ENCODE results near the gene ASB2.

The ASB2 gene

DNA sequence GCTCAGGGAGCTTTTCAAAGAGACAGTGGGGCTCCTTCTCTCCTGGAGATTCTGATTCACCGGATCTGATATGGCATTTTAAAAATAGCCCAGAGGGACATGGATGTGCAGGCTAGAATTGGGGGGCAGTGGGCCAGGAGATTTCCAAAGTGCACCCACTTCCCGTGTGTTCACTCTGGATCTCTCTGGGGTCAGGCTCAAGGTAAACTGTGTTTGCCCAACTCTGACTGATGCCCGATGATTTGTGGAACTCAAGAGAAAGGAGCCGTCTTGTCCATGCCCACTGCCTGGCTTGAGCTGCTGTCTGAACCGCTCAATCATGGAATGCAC lies 31.3 kb downstream of the ASB2 start:
- DNase-seq = no peak

- DNase-seq = no peak
Observed at GRCh38 chr14:93944348-93945069, 31.9 kb downstream of the ASB2 start.

DNA sequence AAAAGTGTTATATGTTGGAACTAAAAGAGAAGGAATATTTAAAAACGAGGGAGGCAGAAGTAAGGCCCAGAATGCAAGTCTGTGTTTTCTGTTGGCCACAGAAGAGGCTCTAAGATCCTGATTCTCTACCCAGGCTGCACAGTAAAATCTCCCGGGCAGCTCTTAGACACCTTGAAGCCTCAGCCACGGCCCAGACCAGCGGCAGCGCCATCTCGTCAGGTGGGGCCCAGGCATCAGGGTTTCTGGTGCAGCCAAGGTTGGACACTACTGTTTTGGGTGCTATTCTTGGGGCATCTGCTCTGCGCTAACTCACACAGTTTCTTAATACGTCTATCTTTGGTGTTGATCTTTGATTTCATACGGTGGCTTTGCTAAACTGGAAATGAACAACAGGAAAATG lies 32.4 kb downstream of the ASB2 start:
- DNase-seq = no peak

GRCh38 chr14:93943052-93943451 lies 33.3 kb downstream of the ASB2 start:
- DNase-seq = no peak

GRCh38 chr14:93941293-93941910 lies 35.0 kb downstream of the ASB2 start:
- no peak for DNase-seq

- DNase-seq = no peak
Observed at GRCh38 chr14:93940437-93940836, 35.9 kb downstream of the ASB2 start.

DNA sequence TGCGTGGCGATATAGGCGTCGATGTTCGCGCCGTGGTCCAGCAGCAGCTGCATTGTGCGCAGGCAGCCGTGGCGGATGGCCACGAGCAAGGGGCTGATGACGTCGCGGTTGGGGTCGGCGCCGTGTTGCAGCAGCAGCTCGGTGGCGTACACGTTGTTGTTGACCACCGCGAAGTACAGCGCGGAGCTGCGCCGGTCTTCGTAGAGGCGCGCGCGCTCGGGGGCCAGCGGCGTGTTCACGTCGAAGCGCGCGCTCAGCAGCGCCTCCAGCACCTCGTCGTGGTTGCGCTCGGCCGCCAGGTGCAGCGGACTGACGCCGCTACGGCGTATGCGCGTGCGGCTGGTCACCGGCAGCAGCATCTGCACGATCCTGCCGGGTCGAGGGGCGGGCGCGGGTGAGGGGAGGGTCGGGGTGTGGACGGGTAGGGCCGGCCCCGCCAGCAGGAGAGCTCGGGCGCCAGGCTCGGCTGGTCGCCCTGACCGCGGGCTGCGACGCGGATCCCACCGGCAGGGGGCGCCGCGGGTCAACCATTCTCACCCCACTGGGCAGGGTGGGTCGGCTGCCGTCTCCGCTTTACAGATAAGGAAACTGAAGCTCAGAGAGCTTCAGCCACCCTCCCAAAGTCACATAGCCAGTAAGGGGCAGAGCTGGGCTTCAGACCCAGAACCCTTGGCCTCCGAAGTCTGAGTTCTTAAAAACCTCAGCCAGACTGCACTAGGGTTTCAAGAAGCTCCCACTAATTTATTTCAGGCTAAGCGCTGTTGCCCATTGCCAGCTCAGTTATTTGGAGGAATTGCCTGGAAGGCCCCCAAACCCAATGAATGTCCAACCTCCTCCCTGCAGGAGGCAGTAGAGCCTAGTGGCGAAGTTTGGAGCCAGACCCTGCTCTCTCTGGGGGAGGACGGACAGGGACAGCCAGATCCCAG lies 36.8 kb downstream of the ASB2 start:
- peak; percentile 65 for DNase-seq

- DNase-seq = no peak
Observed at GRCh38 chr14:93938751-93939303, 37.5 kb downstream of the ASB2 start.

DNA sequence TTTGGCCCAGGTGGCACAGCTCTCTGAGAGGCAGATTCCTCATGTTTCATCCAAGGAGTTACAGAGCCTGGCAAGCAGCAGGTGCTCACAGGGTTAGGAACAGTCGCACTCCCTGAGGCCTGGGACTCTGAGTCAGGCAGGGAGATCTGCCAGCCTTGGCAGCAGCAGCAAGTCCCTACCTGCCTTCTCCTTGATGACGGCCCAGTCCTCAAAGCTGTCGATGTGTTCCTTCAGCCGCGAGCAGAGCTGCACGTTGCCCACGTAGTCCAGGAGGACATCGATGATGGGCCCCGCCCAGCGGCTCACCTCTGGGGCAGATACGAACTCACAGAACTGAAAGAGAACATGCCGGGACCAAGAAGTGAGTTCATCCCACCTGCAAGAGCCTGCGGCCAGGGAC lies 38.9 kb downstream of the ASB2 start:
- no peak for DNase-seq

DNA sequence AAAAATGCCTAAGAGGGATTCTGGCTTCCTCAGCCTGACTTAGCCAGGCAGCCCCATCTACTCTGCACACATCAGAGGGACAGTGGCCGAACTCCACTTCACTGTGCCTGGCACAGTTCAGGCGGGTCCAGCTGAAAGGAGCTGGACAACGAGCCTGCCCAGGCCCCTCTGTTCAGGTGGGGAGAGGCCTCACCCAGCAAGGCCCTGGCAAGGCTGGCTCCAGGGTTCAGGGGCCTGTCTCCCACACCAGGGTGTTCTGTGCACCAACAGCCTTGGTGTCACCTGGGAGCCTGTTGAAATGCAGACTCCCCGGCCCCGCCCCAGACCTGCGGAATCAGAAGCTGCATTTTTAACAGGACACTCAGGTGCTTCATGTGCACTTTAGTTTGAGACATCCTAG lies 39.4 kb downstream of the ASB2 start:
- no peak for DNase-seq

DNA sequence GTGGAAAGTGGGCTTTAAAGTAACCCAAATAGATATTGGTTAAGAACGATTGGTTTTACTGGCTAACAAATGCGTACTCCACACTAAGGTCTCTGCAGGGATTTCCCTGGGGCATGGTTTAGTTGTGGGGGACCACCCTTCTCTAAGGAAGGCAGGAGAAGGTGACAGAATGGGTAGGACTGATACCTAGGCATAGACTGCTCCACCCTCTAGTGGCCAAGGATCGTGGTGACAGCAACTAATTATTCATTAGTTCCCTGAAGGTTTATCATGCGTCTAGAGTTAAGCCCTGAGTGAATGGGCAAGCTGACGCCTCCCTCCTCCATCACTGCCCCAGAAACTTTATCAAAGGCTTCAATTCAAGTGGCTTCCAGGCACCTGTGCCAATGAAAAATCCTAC lies 40.1 kb downstream of the ASB2 start:
- DNase-seq = no peak

GRCh38 chr14:93935213-93935612 lies 41.2 kb downstream of the ASB2 start:
- no peak for DNase-seq

DNA sequence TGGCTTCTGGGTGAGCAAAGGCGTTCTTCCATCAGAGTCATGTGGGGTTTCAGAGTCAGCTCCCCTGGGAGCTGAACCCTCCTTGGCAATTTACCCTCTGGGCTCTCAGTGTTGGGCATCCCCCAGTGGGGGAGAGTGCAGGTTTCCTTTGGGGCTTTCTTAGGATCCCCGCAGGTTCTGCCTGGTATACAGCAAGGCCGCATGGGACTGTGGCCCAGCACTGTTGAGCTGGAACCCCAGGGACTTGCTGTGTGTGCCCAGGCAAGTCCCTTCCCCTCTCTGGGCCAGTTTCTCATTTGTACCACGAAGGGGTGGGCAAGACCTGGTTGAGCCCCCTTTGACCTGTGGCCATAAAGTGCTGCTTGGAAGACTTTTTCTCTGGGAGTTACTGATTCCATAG lies 43.7 kb downstream of the ASB2 start:
- DNase-seq = no peak

GRCh38 chr14:93930989-93931307 lies 45.4 kb downstream of the ASB2 start:
- no peak for DNase-seq

- DNase-seq = no peak
Observed at GRCh38 chr14:93930296-93930988, 45.9 kb downstream of the ASB2 start.

DNA sequence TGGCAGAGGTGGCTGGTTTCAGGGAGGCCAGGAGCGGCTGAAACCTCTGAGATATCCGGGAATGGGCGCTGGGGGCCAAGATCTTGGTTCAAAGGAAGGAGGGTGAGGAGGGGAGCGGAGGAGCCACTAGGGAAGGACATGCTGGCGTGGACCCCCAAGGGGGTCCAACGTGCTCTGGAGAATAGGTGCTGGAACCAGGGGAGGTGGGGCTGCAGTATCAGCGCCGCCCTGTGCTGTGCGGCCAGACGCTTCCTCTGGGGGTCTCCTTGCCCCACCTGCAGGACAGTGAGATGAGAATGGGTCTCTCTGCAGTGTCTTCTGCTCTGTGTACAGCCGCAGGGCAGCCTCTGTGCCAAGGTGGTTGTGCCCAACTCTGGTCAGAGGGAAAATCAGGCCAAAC lies 46.7 kb downstream of the ASB2 start:
- DNase-seq = no peak

DNA sequence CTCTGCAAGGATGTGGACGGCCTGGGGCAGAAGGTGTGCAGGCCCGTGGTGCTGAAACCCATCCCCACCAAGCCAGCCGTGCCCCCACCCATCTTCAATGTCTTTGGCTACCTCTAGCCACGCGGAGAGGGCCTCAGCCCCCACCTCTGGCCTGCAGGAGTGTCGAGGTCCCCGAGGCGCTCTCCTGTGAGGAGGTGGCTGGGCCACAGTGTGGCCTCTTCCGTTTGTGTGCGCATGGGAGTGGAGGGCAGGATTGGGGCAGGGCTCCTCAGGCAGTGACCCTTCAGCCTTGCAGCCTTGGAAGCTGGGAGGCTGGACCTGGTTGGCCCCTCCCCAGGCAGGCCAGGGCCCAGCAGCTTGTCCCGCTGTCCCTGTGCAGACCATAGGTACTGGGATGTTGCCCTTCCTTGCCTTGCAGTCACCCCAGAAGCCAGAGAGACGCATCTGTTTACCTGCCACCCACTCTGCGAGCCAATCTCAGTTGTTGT lies 47.3 kb downstream of the ASB2 start:
- DNase-seq = no peak

- DNase-seq = no peak
Observed at GRCh38 chr14:93928184-93929047, 48.0 kb downstream of the ASB2 start.

GRCh38 chr14:93927800-93928145 lies 48.6 kb downstream of the ASB2 start:
- DNase-seq = no peak

DNA sequence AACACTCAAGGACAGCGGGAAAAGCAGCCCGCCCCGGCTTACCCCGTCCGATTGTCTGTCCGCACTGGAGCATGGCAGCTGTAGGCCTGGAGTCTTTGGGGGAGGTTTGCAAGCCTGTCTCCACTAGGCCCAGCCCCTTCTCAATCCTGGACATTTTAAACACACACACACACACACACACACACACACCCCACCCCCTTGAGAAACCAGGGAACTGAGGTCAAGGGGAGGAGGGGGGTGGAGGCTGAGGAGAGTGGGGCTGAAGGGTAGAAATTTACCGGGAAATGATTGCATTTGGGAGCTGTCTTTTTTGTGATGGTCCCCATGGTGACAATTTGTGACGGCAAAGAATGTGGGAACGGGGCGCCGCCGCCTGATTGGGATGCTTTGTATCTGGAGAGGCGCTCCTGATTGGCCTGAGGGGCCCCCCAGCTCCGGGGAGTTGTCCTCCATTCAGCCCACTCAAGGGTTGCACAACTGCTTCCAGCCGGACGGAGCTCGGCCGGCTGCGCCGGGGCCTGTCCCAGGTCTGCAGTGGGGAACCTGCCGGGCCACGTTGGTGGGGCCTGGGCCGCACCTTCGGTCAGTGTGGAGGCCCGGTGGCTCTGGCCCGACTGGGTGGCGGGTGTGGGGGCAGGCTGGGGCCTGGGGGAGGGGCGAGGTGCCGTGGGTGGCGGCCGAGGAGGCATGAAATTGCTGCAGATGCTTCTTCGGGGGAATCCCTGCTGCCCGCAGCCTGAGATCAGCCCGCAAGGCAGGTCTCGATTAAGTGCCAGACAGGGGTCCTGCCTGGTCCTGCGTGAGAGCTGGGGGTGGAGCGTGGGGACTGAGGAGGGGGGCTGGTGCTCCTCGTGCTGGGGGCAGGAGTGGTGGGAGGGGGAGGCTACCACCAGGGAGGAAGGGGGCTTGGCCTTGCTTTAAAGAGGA lies 49.2 kb downstream of the ASB2 start, which contains the start of gene FAM181A:
Gene FAM181A (plus strand): TSS at position 472 of the 927 bp plus-strand sequence. CDS start 942 bp downstream, outside the sequence.
- DNase-seq = no peak

Data from GDM1 (cell line).